Measurements from ENCODE around the gene TACC2.

Gene TACC2

GRCh38 chr10:122042836-122043235, 53.9 kb downstream of the TACC2 start:
- TF ChIP-seq CTCF (IDR thresholded peaks at IDR 0.05; ENCODE audit: insufficient read depth, low read length, poor library complexity, severe bottlenecking) = no peak
- no peaks in the 10 kb centered on the region for H3K36me3 ChIP-seq (ENCODE audit: control insufficient read depth, insufficient read depth, low read length)
- DNase-seq (ENCODE audit: extremely low read depth, insufficient read length) = no peak
- peaks cover 1% of the 10 kb centered on the region; the same call in 1 of the 2 replicates for H3K27me3 ChIP-seq (replicated peaks; ENCODE audit: control insufficient read depth, insufficient read depth, low read length)
- H3K4me3 ChIP-seq (replicated peaks; ENCODE audit: low read depth, low read length) = no peak overlapping the region

- no peak overlapping the region for H3K4me3 ChIP-seq (replicated peaks; ENCODE audit: low read depth, low read length)
- no peak for DNase-seq (ENCODE audit: extremely low read depth, insufficient read length)
- H3K36me3 ChIP-seq (ENCODE audit: control insufficient read depth, insufficient read depth, low read length) = no peaks in the 10 kb centered on the region
- no peak for TF ChIP-seq CTCF (IDR thresholded peaks at IDR 0.05; ENCODE audit: insufficient read depth, low read length, poor library complexity, severe bottlenecking)
- peaks cover 1% of the 10 kb centered on the region; the same call in 1 of the 2 replicates for H3K27me3 ChIP-seq (replicated peaks; ENCODE audit: control insufficient read depth, insufficient read depth, low read length)
Observed at GRCh38 chr10:122044045-122044661, 55.2 kb downstream of the TACC2 start.

- no peaks in the 10 kb centered on the region for H3K36me3 ChIP-seq (ENCODE audit: control insufficient read depth, insufficient read depth, low read length)
- no peak overlapping the region for H3K4me3 ChIP-seq (replicated peaks; ENCODE audit: low read depth, low read length)
- DNase-seq (ENCODE audit: extremely low read depth, insufficient read length) = no peak
- peaks cover 1% of the 10 kb centered on the region; the same call in 1 of the 2 replicates for H3K27me3 ChIP-seq (replicated peaks; ENCODE audit: control insufficient read depth, insufficient read depth, low read length)
- TF ChIP-seq CTCF (IDR thresholded peaks at IDR 0.05; ENCODE audit: insufficient read depth, low read length, poor library complexity, severe bottlenecking) = no peak
Observed at GRCh38 chr10:122044713-122045112, 55.8 kb downstream of the TACC2 start.

GRCh38 chr10:122045212-122045611, 56.2 kb downstream of the TACC2 start:
- no peak for TF ChIP-seq CTCF (IDR thresholded peaks at IDR 0.05; ENCODE audit: insufficient read depth, low read length, poor library complexity, severe bottlenecking)
- DNase-seq (ENCODE audit: extremely low read depth, insufficient read length) = no peak
- Histone ChIP-seq H3K36me3 (ENCODE audit: control insufficient read depth, insufficient read depth, low read length) (no peaks in the 10 kb centered on the region), H3K27me3 (replicated peaks; ENCODE audit: control insufficient read depth, insufficient read depth, low read length) (peaks cover 1% of the 10 kb centered on the region; the same call in 1 of the 2 replicates), H3K4me3 (replicated peaks; ENCODE audit: low read depth, low read length) (no peak overlapping the region)

GRCh38 chr10:122047560-122047959, 58.6 kb downstream of the TACC2 start:
- H3K36me3 ChIP-seq (ENCODE audit: control insufficient read depth, insufficient read depth, low read length) = no peaks in the 10 kb centered on the region
- DNase-seq (ENCODE audit: extremely low read depth, insufficient read length) = no peak
- TF ChIP-seq CTCF (IDR thresholded peaks at IDR 0.05; ENCODE audit: insufficient read depth, low read length, poor library complexity, severe bottlenecking) = no peak
- H3K27me3 ChIP-seq (replicated peaks; ENCODE audit: control insufficient read depth, insufficient read depth, low read length) = peaks cover 1% of the 10 kb centered on the region; the same call in 1 of the 2 replicates
- H3K4me3 ChIP-seq (replicated peaks; ENCODE audit: low read depth, low read length) = no peak overlapping the region

GRCh38 chr10:122049076-122049475, 60.1 kb downstream of the TACC2 start:
- Histone ChIP-seq H3K27me3 (replicated peaks; ENCODE audit: control insufficient read depth, insufficient read depth, low read length) (peaks cover 1% of the 10 kb centered on the region; the same call in 1 of the 2 replicates), H3K36me3 (ENCODE audit: control insufficient read depth, insufficient read depth, low read length) (no peaks in the 10 kb centered on the region), H3K4me3 (replicated peaks; ENCODE audit: low read depth, low read length) (no peak overlapping the region)
- no peak for DNase-seq (ENCODE audit: extremely low read depth, insufficient read length)
- no peak for TF ChIP-seq CTCF (IDR thresholded peaks at IDR 0.05; ENCODE audit: insufficient read depth, low read length, poor library complexity, severe bottlenecking)
